T-helper 2 cell treated with Interferon-gamma antibody and Interleukin-4, amounts not matched to agents 5 μg/mL and 100 μg/mL, for 36 hours (primary cell): ENCODE data around the gene ABRAXAS1.
A peak's percentile ranks its signal among the peaks of the same experiment; 100 is the strongest.

Source experiments
- DNase-seq: peaks from one replicate; pipeline ENCODE4 v3.0.0; 2021; ENCODE audit warnings: low spot score
- H3K27ac Mint-ChIP-seq: one replicate; pipeline ENCODE4 v1.8.0; 2021; ENCODE audit warnings: mild to moderate bottlenecking, mixed read lengths
- H3K27me3 Mint-ChIP-seq: one replicate; pipeline ENCODE4 v1.8.0; 2021; ENCODE audit warnings: low read depth, mixed read lengths
- H3K36me3 Mint-ChIP-seq: one replicate; pipeline ENCODE4 v1.8.0; 2021; ENCODE audit warnings: low read depth, mixed read lengths
- H3K4me1 Mint-ChIP-seq: one replicate; pipeline ENCODE4 v1.8.0; 2021; ENCODE audit warnings: low read depth, mixed read lengths
- H3K4me3 Mint-ChIP-seq: one replicate; pipeline ENCODE4 v1.8.0; 2022; ENCODE audit warnings: mild to moderate bottlenecking, moderate library complexity, mixed read lengths
- H3K9me3 Mint-ChIP-seq: one replicate; pipeline ENCODE4 v1.8.0; 2021; ENCODE audit warnings: mixed read lengths

The ABRAXAS1 gene

DNA sequence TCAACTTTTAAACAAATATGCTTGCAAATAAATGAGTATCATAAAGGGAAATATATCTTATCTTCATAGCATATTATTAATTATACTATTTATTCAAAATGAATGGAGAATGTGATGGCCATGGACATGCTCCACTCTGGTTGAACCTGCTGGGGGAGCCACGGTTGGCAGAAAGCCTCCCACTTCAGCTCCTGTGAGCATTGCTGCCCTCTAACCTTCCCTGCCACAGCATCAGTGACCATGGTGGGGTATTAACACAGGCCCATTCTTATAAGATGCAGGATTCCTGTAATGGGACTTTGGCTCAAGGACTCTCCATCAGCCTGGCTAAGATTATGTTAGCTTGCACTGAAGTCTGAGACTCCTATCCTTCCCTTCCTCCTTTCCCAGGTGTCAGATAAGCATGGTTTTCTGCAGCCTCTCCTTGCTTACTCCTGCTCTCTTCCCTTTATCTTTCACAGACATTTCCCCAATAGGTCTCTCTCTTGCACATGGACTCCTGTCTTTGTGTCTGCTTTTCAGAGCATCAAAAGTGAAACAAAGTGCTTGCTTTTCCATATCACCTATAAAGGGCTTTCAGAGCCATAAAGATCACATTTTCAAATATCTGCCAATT, 4.9 kb upstream of the ABRAXAS1 start:
- Mint-ChIP-seq H3K9me3 (no peaks in the 10 kb centered on the region), H3K4me1 (peaks cover 13% of the 10 kb centered on the region), H3K4me3 (no peak overlapping the region), H3K27me3 (peaks cover 3% of the 10 kb centered on the region), H3K27ac (no peak overlapping the region), H3K36me3 (peaks cover 1% of the 10 kb centered on the region)
- DNase-seq, result no peak

- Mint-ChIP-seq H3K27me3 (peaks cover 3% of the 10 kb centered on the region), H3K27ac (peak overlapping the region; percentile 69), H3K9me3 (no peaks in the 10 kb centered on the region), H3K36me3 (peaks cover 3% of the 10 kb centered on the region), H3K4me1 (peaks cover 23% of the 10 kb centered on the region), H3K4me3 (peak overlapping the region; percentile 51)
- DNase-seq, result no peak
These were observed 1.7 kb upstream of the ABRAXAS1 start for GRCh38 chr4:83486457-83487129.

- no peaks in the 10 kb centered on the region for H3K9me3 Mint-ChIP-seq
- H3K36me3 Mint-ChIP-seq, result peaks cover 19% of the 10 kb centered on the region
- no peak overlapping the region for H3K4me3 Mint-ChIP-seq
- DNase-seq, result no peak
- no peak overlapping the region for H3K27ac Mint-ChIP-seq
- no peaks in the 10 kb centered on the region for H3K27me3 Mint-ChIP-seq
- H3K4me1 Mint-ChIP-seq, result peaks cover 2% of the 10 kb centered on the region
These were observed 10.9 kb downstream of the ABRAXAS1 start for GRCh38 chr4:83473966-83474365.

DNA sequence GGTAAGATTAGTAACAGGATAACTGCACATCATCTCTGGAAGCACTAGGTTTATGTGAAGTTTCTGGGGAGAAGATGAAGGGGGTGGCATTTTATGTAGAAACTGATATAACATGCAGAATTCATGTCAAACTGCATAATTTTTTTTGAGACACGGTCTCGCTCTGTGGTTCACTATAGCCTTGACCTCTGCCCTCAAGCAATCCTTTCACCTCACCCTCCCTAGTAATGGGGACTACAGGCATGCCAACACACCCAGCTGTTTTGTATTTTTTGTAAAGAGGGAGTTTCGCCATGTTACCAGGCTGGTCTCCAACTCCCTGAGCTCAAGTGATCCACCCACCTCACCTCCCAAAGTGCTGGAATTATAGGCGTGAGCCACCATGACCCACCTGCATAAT, 11.5 kb downstream of the ABRAXAS1 start:
- no peak for DNase-seq
- Mint-ChIP-seq H3K27ac (no peak overlapping the region), H3K36me3 (peaks cover 19% of the 10 kb centered on the region)

GRCh38 chr4:83456184-83456501, 28.8 kb downstream of the ABRAXAS1 start:
- peak overlapping the region; percentile 99 for H3K27ac Mint-ChIP-seq
- peak overlapping the region; percentile 93 for H3K4me3 Mint-ChIP-seq
- peaks cover 2% of the 10 kb centered on the region for H3K27me3 Mint-ChIP-seq
- no peak for DNase-seq
- H3K4me1 Mint-ChIP-seq, result peaks cover 27% of the 10 kb centered on the region
- no peaks in the 10 kb centered on the region for H3K9me3 Mint-ChIP-seq
- H3K36me3 Mint-ChIP-seq, result peaks cover 47% of the 10 kb centered on the region

More for the DNA sequence above, 11.5 kb downstream of the ABRAXAS1 start:
- Mint-ChIP-seq H3K27me3 (no peaks in the 10 kb centered on the region), H3K4me3 (no peak overlapping the region), H3K9me3 (no peaks in the 10 kb centered on the region), H3K4me1 (peaks cover 2% of the 10 kb centered on the region)

DNA sequence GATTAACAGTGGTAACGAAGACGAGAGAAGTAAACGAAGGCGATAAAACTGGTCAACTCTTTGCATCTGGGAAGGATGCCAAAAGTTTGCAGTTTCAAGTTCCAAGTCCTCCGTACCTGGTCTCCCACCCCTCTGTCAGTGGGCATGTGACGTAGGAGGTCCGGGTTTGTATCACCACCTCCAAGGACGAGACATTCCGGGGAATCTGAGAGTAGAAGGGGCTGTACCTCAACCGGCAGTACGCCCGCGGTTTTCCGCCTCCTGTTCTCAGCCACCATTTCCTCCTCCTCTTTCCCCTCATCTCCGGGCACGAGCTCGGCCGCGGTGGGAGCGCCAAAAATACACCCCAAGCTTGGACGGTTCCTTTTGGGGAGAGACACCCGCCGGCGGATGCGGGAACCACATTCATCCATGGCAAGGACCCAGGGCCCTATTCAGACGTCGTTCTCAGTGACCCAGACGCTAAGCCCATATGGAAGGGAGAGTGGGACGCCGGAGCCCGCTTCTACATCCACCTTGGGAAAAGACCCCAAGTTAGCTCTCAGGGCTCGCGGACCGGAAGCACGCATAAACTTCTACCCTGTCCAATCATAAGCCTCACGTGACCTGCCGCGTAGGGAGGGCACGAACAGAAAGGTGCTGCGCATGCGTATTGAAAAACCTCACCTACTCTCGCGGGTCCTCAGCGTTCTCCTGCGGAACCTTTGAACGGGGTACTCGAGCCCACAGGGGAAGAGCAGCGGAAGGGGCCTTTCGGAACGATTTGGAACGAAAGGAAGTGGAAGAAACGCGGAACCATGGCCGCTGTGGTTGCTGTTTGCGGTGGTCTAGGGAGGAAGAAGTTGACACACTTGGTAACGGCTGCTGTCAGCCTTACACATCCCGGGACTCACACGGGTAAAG, 29.4 kb downstream of the ABRAXAS1 start, which contains the start of the genes HELQ and MRPS18C:
Gene HELQ (minus strand): TSS at position 543 of the 903 bp plus-strand sequence. CDS start 130 bp downstream, at position 413.
Gene MRPS18C (plus strand): TSS at position 778 of the 903 bp plus-strand sequence. CDS start 20 bp downstream, at position 798.
- H3K4me1 Mint-ChIP-seq, result peaks cover 27% of the 10 kb centered on the region
- DNase-seq, result peak; percentile 96
- H3K27me3 Mint-ChIP-seq, result peaks cover 2% of the 10 kb centered on the region
- H3K27ac Mint-ChIP-seq, result peak within 1 kb of the TSS; percentile 99
- H3K4me3 Mint-ChIP-seq, result peak within 1 kb of the TSS; percentile 93
- H3K36me3 Mint-ChIP-seq, result peaks cover 44% of the 10 kb centered on the region
- H3K9me3 Mint-ChIP-seq, result no peaks in the 10 kb centered on the region

GRCh38 chr4:83454686-83455085, 30.2 kb downstream of the ABRAXAS1 start:
- H3K9me3 Mint-ChIP-seq, result no peaks in the 10 kb centered on the region
- peaks cover 44% of the 10 kb centered on the region for H3K36me3 Mint-ChIP-seq
- peak overlapping the region; percentile 99 for H3K27ac Mint-ChIP-seq
- peak overlapping the region; percentile 93 for H3K4me3 Mint-ChIP-seq
- DNase-seq, result no peak
- peaks cover 2% of the 10 kb centered on the region for H3K27me3 Mint-ChIP-seq
- H3K4me1 Mint-ChIP-seq, result peaks cover 27% of the 10 kb centered on the region

DNA sequence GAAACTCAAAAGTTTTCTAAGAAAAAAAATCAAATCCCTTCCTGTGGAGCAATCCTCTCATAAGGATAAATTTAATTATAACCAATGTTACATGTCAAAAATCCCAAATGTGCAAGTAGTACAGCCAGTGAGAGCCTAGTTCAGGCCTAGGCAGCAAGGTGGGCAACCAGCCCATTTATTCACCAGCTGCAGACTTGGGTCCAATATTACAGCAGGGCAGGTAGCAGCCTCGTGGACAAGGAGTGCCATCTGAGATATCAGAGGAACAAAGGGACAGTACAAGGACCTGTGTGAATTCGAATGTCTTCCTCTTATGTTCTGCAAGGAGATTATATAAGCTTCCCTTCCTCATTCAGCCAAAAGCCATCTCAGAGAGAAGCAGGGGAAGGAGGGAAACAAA, 35.9 kb downstream of the ABRAXAS1 start:
- H3K27me3 Mint-ChIP-seq, result no peaks in the 10 kb centered on the region
- H3K36me3 Mint-ChIP-seq, result peaks cover 30% of the 10 kb centered on the region
- no peak overlapping the region for H3K27ac Mint-ChIP-seq
- H3K4me3 Mint-ChIP-seq, result no peak overlapping the region
- peaks cover 7% of the 10 kb centered on the region for H3K4me1 Mint-ChIP-seq
- no peak for DNase-seq
- H3K9me3 Mint-ChIP-seq, result no peaks in the 10 kb centered on the region

- Mint-ChIP-seq H3K27ac (no peak overlapping the region), H3K36me3 (peaks cover 21% of the 10 kb centered on the region), H3K4me3 (no peak overlapping the region)
These were observed 44.0 kb downstream of the ABRAXAS1 start for GRCh38 chr4:83440899-83441298.

GRCh38 chr4:83440148-83440814, 44.6 kb downstream of the ABRAXAS1 start:
- DNase-seq, result no peak
- Mint-ChIP-seq H3K27ac (no peak overlapping the region), H3K27me3 (no peaks in the 10 kb centered on the region), H3K4me1 (no peaks in the 10 kb centered on the region), H3K36me3 (peaks cover 21% of the 10 kb centered on the region), H3K4me3 (no peak overlapping the region), H3K9me3 (no peaks in the 10 kb centered on the region)

More at GRCh38 chr4:83440899-83441298, 44.0 kb downstream of the ABRAXAS1 start:
- no peaks in the 10 kb centered on the region for H3K27me3 Mint-ChIP-seq
- H3K9me3 Mint-ChIP-seq, result no peaks in the 10 kb centered on the region
- DNase-seq, result no peak
- H3K4me1 Mint-ChIP-seq, result no peaks in the 10 kb centered on the region

DNA sequence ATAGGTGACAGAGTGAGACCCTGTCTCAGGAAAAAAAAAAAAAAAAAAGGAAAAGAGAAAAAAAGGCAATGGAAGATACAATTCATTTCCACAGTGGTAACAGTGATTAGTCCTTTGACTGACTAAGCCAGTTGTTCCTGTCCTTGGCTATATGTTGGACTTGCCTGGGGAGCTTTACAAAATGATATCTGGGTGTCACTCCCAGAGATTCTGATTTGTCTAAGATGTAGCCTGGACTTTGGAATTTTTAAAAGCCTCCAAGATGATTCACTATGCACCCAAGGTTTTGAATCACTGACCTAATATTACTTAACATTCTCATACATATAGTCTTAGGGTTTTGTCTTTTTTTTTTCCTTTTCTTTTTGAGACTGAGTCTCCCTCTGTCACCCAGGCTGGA, 46.2 kb downstream of the ABRAXAS1 start:
- Mint-ChIP-seq H3K4me1 (no peaks in the 10 kb centered on the region), H3K27ac (no peak overlapping the region), H3K4me3 (no peak overlapping the region), H3K36me3 (peaks cover 19% of the 10 kb centered on the region), H3K27me3 (no peaks in the 10 kb centered on the region), H3K9me3 (no peaks in the 10 kb centered on the region)
- no peak for DNase-seq

- no peaks in the 10 kb centered on the region for H3K9me3 Mint-ChIP-seq
- DNase-seq, result no peak
- no peak overlapping the region for H3K27ac Mint-ChIP-seq
- H3K27me3 Mint-ChIP-seq, result no peaks in the 10 kb centered on the region
- H3K36me3 Mint-ChIP-seq, result peaks cover 17% of the 10 kb centered on the region
- no peak overlapping the region for H3K4me3 Mint-ChIP-seq
- H3K4me1 Mint-ChIP-seq, result no peaks in the 10 kb centered on the region
These were observed 48.2 kb downstream of the ABRAXAS1 start for GRCh38 chr4:83436680-83437079.

GRCh38 chr4:83431200-83431599, 53.7 kb downstream of the ABRAXAS1 start:
- Mint-ChIP-seq H3K27ac (no peak overlapping the region), H3K4me1 (peaks cover under 1% of the 10 kb centered on the region), H3K9me3 (no peaks in the 10 kb centered on the region), H3K36me3 (peaks cover 14% of the 10 kb centered on the region), H3K4me3 (no peak overlapping the region), H3K27me3 (no peaks in the 10 kb centered on the region)
- DNase-seq, result no peak
